K562 (cell line): ENCODE measurements around the gene TTC33. TPM values are rescaled to one million over a fixed set of nuclear protein-coding genes. Genes with fewer than 3 reads are reported as not detected.

ENCODE experiments used
- ATAC-seq: fragments of 200-7000 bp; cut with Tn5 transposase; 3 replicates; pipeline ENCODE4 v1.9.1; 2020; ENCODE audit warnings: moderate library complexity
- BruUV-seq: library from RNA; stranded (reverse); fragments of 400-500 nt; replicated peaks from 2 replicates; lab custom pipeline; 2021; lab: Mats Ljungman, UMichigan
- CTCF ChIA-PET: fragments of 300-600 bp; formaldehyde crosslinking; extraction: SDS; loops from one replicate; lab custom pipeline; 2021; ENCODE audit warnings: low intra/inter-chr PET ratio; lab: Yijun Ruan, JAX
- POLR2A ChIA-PET: fragments of 300-600, 350-650 bp; sonication (Branson Sonifier 250); formaldehyde crosslinking; extraction: SDS; loops from one replicate; lab custom pipeline; 2021; ENCODE audit warnings: antibody characterized with exemption, inconsistent platforms; lab: Yijun Ruan, JAX
- DNase-seq, 4 experiments: peaks; one replicate each; pipeline versions ENCODE4 v3.0.0 to v3.0.0-alpha.2; 2011 to 2018; ENCODE audit warnings: low spot score in 3 of 4, mixed read lengths in 3 of 4; ENCODE audit errors: extremely low read depth in 1 of 4
- FAIRE-seq: peaks from 2 replicates; lab custom pipeline; 2011; peaks lifted over from hg19 to GRCh38; lab: Jason Lieb, UNC
- H2AFZ ChIP-seq: 2 replicates; pipeline ENCODE4 v1.6.0; 2011; ENCODE audit warnings: low read depth, low read length, control low read depth, inconsistent platforms
- H3K27ac ChIP-seq: fragments of 200-600 bp; 3 replicates; pipeline ENCODE4 v1.8.0; 2011; ENCODE audit warnings: low read depth, mild to moderate bottlenecking, control low read depth, inconsistent platforms, low read length, moderate library complexity, mixed read lengths; ENCODE audit errors: extremely low read depth
- H3K27me3 ChIP-seq, 2 experiments: fragments of 300-600 bp in 1 of 2; 2 replicates in 1 of 2; 3 replicates in 1 of 2; pipeline versions ENCODE4 v1.6.0 to v1.8.0; 2011; ENCODE audit warnings: inconsistent platforms in 2 of 2, low read length in 2 of 2, mild to moderate bottlenecking in 1 of 2, mixed read lengths in 1 of 2, moderate library complexity in 1 of 2; ENCODE audit not compliant: control insufficient read depth in 2 of 2, insufficient read depth in 2 of 2
- H3K36me3 ChIP-seq: fragments of 300-600 bp; 3 replicates; pipeline ENCODE4 v1.8.0; 2011; ENCODE audit warnings: mild to moderate bottlenecking, low read length, inconsistent platforms; ENCODE audit not compliant: control insufficient read depth, insufficient read depth
- H3K4me1 ChIP-seq, 2 experiments: fragments of 200-600 bp in 1 of 2; replicated peaks in 1 of 2; 2 replicates in 1 of 2; 3 replicates in 1 of 2; pipeline versions ENCODE4 v1.5.1 to v1.8.0; 2011; ENCODE audit warnings: inconsistent platforms in 2 of 2, low read length in 2 of 2, mild to moderate bottlenecking in 1 of 2, mixed read lengths in 1 of 2, moderate library complexity in 1 of 2; ENCODE audit not compliant: control insufficient read depth in 2 of 2, insufficient read depth in 2 of 2
- H3K4me2 ChIP-seq: 2 replicates; pipeline ENCODE4 v1.6.1; 2011; ENCODE audit warnings: low read length, control low read depth, inconsistent platforms, mixed read lengths; ENCODE audit not compliant: insufficient read depth
- H3K4me3 ChIP-seq: fragments of 200-600 bp; sonication (generic), shearing (Covaris generic); 2 replicates; pipeline ENCODE4 v1.5.1; 2016; ENCODE audit warnings: control low read depth, inconsistent platforms
- H3K79me2 ChIP-seq: fragments of 200-600 bp; 3 replicates; pipeline ENCODE4 v1.8.0; 2011; ENCODE audit warnings: low read length, inconsistent platforms; ENCODE audit not compliant: control insufficient read depth, insufficient read depth
- H3K9ac ChIP-seq, 2 experiments: 2 replicates each; pipeline versions ENCODE4 v1.6.0 to v1.6.1; 2011; ENCODE audit warnings: low read depth in 2 of 2, low read length in 2 of 2, control low read depth in 1 of 2, inconsistent platforms in 1 of 2, mild to moderate bottlenecking in 1 of 2, mixed read lengths in 1 of 2; ENCODE audit not compliant: insufficient read depth in 1 of 2
- H3K9me1 ChIP-seq: one replicate; pipeline ENCODE4 v1.6.0; 2011; ENCODE audit warnings: inconsistent platforms, mild to moderate bottlenecking, low read length, moderate library complexity; ENCODE audit not compliant: control insufficient read depth, insufficient read depth
- H3K9me3 ChIP-seq: replicated peaks from 2 replicates; pipeline ENCODE4 v1.5.1; 2011; ENCODE audit warnings: low read depth, low read length, inconsistent platforms; ENCODE audit not compliant: control insufficient read depth, insufficient read depth
- H4K20me1 ChIP-seq: replicated peaks from 2 replicates; pipeline ENCODE4 v1.6.1; 2011; ENCODE audit warnings: low read length, inconsistent platforms, mixed read lengths; ENCODE audit not compliant: control insufficient read depth, insufficient read depth
- E4F1 ChIP-seq: fragments of 250-450 bp; sonication (Bioruptor Pico); IDR thresholded peaks from 2 replicates; pipeline ENCODE4 v1.5.0; 2021; ENCODE audit warnings: mild to moderate bottlenecking, borderline replicate concordance
- ELF4 ChIP-seq: fragments of 450-650 bp; formaldehyde crosslinking; IDR thresholded peaks from 2 replicates; pipeline ENCODE4 v1.4.0; 2022; ENCODE audit warnings: missing genetic modification characterization
- FOS ChIP-seq: IDR thresholded peaks from 3 replicates; pipeline ENCODE4 v1.6.1; 2011; ENCODE audit not compliant: insufficient read length; ENCODE audit errors: extremely low read depth
- FOSL1 ChIP-seq: fragments of 200-800 bp; sonication (Bioruptor generic); conservative IDR thresholded peaks from 2 replicates; pipeline ENCODE4 v1.6.1; 2016; ENCODE audit warnings: missing genetic modification characterization, missing compliant biosample characterization
- FOXJ3 ChIP-seq: sonication (generic); formaldehyde crosslinking; IDR thresholded peaks from 2 replicates; pipeline ENCODE4 v1.4.0; 2020; ENCODE audit warnings: mild to moderate bottlenecking, missing genetic modification reagents
- HNRNPUL1 ChIP-seq: fragments of 200-400 bp; formaldehyde crosslinking; IDR thresholded peaks from 2 replicates; pipeline ENCODE4 v1.6.1; 2017; ENCODE audit warnings: low read length
- JUND ChIP-seq, 2 experiments: IDR thresholded peaks; 2 replicates in 1 of 2; 3 replicates in 1 of 2; pipeline ENCODE4 v1.6.1; 2011; ENCODE audit warnings: borderline replicate concordance in 2 of 2, low read depth in 2 of 2, low read length in 2 of 2, improper control_type of control experiment in 1 of 2, missing biosample characterization in 1 of 2, missing genetic modification characterization in 1 of 2, missing genetic modification reagents in 1 of 2
- NFIC ChIP-seq: fragments of 450-650 bp; IDR thresholded peaks from 2 replicates; pipeline ENCODE4 v1.6.1; 2017; ENCODE audit warnings: mild to moderate bottlenecking, inconsistent platforms
- POLR2G ChIP-seq: fragments of 200-400 bp; formaldehyde crosslinking; IDR thresholded peaks from 2 replicates; pipeline ENCODE4 v1.6.1; 2017; ENCODE audit warnings: low read depth, mild to moderate bottlenecking, antibody characterized with exemption, low read length, moderate library complexity
- PRPF4 ChIP-seq: fragments of 200-400 bp; formaldehyde crosslinking; IDR thresholded peaks from one replicate; pipeline ENCODE4 v1.6.1; 2017; ENCODE audit warnings: low read length, low read depth, mild to moderate bottlenecking; ENCODE audit not compliant: insufficient read depth, poor library complexity, severe bottlenecking
- SIX5 ChIP-seq, 2 experiments: IDR thresholded peaks; 2 replicates each; pipeline ENCODE4 v1.6.1; 2011; ENCODE audit warnings: low read length in 2 of 2, borderline replicate concordance in 1 of 2, low read depth in 1 of 2, mild to moderate bottlenecking in 1 of 2, moderate library complexity in 1 of 2; ENCODE audit not compliant: insufficient read depth in 1 of 2
- TEAD1 ChIP-seq, 2 experiments: fragments of 450-650 bp in 1 of 2; sonication (generic) in 1 of 2; formaldehyde crosslinking; IDR thresholded peaks; 2 replicates each; pipeline versions ENCODE4 v1.4.0 to v1.8.0; 2020 to 2022; ENCODE audit warnings: mild to moderate bottlenecking in 2 of 2, missing genetic modification reagents in 1 of 2
- ZNF507 ChIP-seq: conservative IDR thresholded peaks from 2 replicates; pipeline ENCODE4 v1.6.1; 2017; ENCODE audit warnings: missing genetic modification characterization, missing compliant biosample characterization
- ZNF644 ChIP-seq: fragments of 200-800 bp; sonication (Bioruptor generic); IDR thresholded peaks from 2 replicates; pipeline ENCODE4 v1.6.1; 2016; ENCODE audit warnings: low read depth, missing genetic modification characterization, missing compliant biosample characterization
- ZZZ3 ChIP-seq: fragments of 450-650 bp; IDR thresholded peaks from 2 replicates; pipeline ENCODE4 v1.6.1; 2016; ENCODE audit warnings: antibody characterized with exemption, mild to moderate bottlenecking, moderate library complexity
- WGBS: fragments of 100-300 bp; shearing (Covaris generic); methylation state at CpG from one replicate; pipeline ENCODE4 v1.1.6; 2016; ENCODE audit warnings: low coverage, mixed read lengths; ENCODE audit not compliant: insufficient coverage; ENCODE audit errors: missing lambda C conversion rate; 5-methylcytosine and 5-hydroxymethylcytosine counted together
- in situ Hi-C: fragments of 300-500 bp; cut with MboI; formaldehyde crosslinking; loops from 4 replicates; pipeline ENCODE4 v1.15.0; 2018; ENCODE audit warnings: inconsistent platforms, mixed read lengths
- intact Hi-C: fragments of 100-400 bp; cut with micrococcal nuclease; formaldehyde crosslinking; loops from 2 replicates; pipeline ENCODE4 v1.14.2; 2022
- polyA plus RNA-seq, 8 experiments: library from polyadenylated mRNA; depleted of rRNA in 4 of 8; stranded (reverse) in 5 of 8; unstranded in 3 of 8; fragments of >200 nt; fragmentation: Nextera tagmentation in 2 of 8; fragmentation: Illumina TruSeq in 1 of 8; extraction: Ambion mirVana in 2 of 8; extraction: Trizol in 1 of 8; gene quantifications; 2 replicates each; pipeline versions ENCODE4 v1.2.1 to v1.2.3, GENCODE V29; 2011 to 2014; ENCODE audit warnings: inconsistent platforms in 1 of 8, missing spikeins in 1 of 8
- total RNA-seq, 7 experiments: library from RNA; depleted of rRNA in 6 of 7; stranded (reverse); fragments of >200 nt in 6 of 7; fragmentation: Illumina TruSeq in 2 of 7; extraction: Trizol in 2 of 7; gene quantifications; 2 replicates each; pipeline versions ENCODE4 v1.2.1 to v1.2.3, GENCODE V29; 2011 to 2021; ENCODE audit warnings: low replicate concordance in 1 of 7
- TF ChIP-seq, protein P1 (sequence below): fragments of 450-650 bp; IDR thresholded peaks from 2 replicates; pipeline ENCODE4 v1.7.1; 2018; ENCODE audit warnings: mild to moderate bottlenecking, low read depth; ENCODE audit not compliant: partially characterized antibody

TTC33 gene
- total and polyA plus RNA-seq, 9 of the 15 experiments (the other 6 are each of a cell fraction or from before 2014, with no cell fraction given) = 11.5 to 24.9 (median 21.1) TPM

DNA sequence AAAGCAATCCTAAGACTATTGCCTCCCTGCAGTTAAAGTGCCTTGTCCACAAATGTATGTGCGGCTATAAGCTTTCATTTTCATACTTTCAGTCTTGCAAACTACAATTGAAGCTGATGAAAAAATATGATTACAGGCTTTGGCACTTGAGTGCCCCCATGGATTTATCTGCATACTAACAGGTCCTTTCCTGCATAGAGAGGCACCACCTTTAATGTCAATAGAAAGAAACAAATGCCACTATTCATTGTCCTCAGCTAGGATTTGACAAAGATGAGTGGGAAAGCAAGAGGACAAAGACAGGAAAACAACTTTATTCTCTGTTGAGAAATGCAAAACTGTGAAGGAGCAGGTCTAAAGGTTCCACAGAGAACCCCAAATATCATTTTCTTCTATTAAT is 201.7 kb downstream of the TTC33 start (continued):
- no peak for TF ChIP-seq FOS
- no peak for TF ChIP-seq TEAD1 (CRISPR knock-in tag; IDR thresholded peaks at IDR 0.05)
- TF ChIP-seq HNRNPUL1 = no peak
- TF ChIP-seq ELF4 (CRISPR knock-in tag) = no peak
- TF ChIP-seq ZZZ3 = no peak
- no peak for TF ChIP-seq ZNF644 (tag)
- TF ChIP-seq SIX5 (IDR thresholded peaks at IDR 0.05; ENCODE audit: borderline replicate concordance in 1 of 2, insufficient read depth in 1 of 2, low read depth in 1 of 2, low read length in 2 of 2) = no peak

- Histone ChIP-seq H3K79me2 (no peaks in the 10 kb centered on the region), H3K4me2 (no peak overlapping the region), H3K27ac (no peak overlapping the region)
These were observed 202.8 kb downstream of the TTC33 start for GRCh38 chr5:40552981-40553380.

More at GRCh38 chr5:40552981-40553380, 202.8 kb downstream of the TTC33 start:
- DNase-seq (no peak), FAIRE-seq (no peak), ATAC-seq (no peak)
- Histone ChIP-seq H2AFZ (no peak overlapping the region), H3K4me3 (no peak overlapping the region), H3K27me3 (no peaks in the 10 kb centered on the region), H3K9ac (no peak overlapping the region), H3K36me3 (no peaks in the 10 kb centered on the region), H3K9me1 (no peaks in the 10 kb centered on the region), H3K4me1 (no peaks in the 10 kb centered on the region), H3K9me3 (no peaks in the 10 kb centered on the region), H4K20me1 (no peaks in the 10 kb centered on the region)
- no TSS peak for BruUV-seq
- 0% methylated on average over 3 of the region's 3 CpGs for WGBS
- ChIA-PET POLR2A (no interaction called here), CTCF (no interaction called here)
- in situ Hi-C loops = no loop called here
- intact Hi-C loops = no loop called here
- TF ChIP-seq JUND (IDR thresholded peaks at IDR 0.05; ENCODE audit: borderline replicate concordance, low read depth, low read length) (no peak), JUND (tag; IDR thresholded peaks at IDR 0.05; ENCODE audit: borderline replicate concordance, low read depth, low read length) (no peak), FOSL1 (tag) (no peak), NFIC (no peak), E4F1 (CRISPR knock-in tag) (no peak), FOXJ3 (CRISPR knock-in tag) (no peak), POLR2G (no peak), PRPF4 (no peak), ZNF507 (tag) (no peak)
- TF ChIP-seq, protein P1, sequence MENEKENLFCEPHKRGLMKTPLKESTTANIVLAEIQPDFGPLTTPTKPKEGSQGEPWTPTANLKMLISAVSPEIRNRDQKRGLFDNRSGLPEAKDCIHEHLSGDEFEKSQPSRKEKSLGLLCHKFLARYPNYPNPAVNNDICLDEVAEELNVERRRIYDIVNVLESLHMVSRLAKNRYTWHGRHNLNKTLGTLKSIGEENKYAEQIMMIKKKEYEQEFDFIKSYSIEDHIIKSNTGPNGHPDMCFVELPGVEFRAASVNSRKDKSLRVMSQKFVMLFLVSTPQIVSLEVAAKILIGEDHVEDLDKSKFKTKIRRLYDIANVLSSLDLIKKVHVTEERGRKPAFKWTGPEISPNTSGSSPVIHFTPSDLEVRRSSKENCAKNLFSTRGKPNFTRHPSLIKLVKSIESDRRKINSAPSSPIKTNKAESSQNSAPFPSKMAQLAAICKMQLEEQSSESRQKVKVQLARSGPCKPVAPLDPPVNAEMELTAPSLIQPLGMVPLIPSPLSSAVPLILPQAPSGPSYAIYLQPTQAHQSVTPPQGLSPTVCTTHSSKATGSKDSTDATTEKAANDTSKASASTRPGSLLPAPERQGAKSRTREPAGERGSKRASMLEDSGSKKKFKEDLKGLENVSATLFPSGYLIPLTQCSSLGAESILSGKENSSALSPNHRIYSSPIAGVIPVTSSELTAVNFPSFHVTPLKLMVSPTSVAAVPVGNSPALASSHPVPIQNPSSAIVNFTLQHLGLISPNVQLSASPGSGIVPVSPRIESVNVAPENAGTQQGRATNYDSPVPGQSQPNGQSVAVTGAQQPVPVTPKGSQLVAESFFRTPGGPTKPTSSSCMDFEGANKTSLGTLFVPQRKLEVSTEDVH = no peak
